ENCODE measurements around the gene SLC17A5. TPM values are rescaled to one million over a fixed set of nuclear protein-coding genes. Genes with fewer than 3 reads are reported as not detected.

Gene SLC17A5
- total and polyA plus RNA-seq, 8 donors: 2.4 to 11.0 (median 5.4) TPM

DNA sequence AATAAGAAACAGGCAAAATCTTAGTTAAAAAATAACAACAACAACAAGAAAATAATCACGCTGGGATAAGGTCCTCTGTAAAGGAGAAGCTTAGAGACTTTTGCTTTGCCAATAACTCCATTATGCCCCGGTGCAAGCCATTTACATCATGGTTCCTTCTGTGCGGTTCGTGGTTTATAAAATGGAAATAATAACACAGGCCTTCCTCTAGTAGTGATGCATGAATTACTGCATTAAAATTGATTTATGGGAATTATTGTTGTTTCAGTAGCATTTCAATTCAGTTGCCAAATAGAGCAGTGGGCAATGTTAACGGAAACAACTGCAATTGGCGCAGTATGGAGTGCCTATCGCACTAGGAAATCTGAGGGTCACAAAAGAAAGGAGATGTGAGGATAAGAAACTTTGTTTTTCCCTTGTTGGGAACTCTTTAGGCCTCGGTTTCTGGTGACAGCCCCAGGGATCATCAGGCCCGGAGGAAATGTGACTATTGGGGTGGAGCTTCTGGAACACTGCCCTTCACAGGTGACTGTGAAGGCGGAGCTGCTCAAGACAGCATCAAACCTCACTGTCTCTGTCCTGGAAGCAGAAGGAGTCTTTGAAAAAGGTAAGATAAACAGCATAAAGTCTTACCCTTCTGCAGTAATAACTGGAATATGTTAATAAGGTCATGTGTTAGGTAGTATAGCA is 43.3 kb upstream of the SLC17A5 start:
- ATAC-seq: no peak
- FAIRE-seq: no peak
- no peak overlapping the region for H3K4me3 ChIP-seq
- DNase-seq: no peak
- TF ChIP-seq, protein P1, sequence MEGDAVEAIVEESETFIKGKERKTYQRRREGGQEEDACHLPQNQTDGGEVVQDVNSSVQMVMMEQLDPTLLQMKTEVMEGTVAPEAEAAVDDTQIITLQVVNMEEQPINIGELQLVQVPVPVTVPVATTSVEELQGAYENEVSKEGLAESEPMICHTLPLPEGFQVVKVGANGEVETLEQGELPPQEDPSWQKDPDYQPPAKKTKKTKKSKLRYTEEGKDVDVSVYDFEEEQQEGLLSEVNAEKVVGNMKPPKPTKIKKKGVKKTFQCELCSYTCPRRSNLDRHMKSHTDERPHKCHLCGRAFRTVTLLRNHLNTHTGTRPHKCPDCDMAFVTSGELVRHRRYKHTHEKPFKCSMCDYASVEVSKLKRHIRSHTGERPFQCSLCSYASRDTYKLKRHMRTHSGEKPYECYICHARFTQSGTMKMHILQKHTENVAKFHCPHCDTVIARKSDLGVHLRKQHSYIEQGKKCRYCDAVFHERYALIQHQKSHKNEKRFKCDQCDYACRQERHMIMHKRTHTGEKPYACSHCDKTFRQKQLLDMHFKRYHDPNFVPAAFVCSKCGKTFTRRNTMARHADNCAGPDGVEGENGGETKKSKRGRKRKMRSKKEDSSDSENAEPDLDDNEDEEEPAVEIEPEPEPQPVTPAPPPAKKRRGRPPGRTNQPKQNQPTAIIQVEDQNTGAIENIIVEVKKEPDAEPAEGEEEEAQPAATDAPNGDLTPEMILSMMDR (IDR thresholded peaks at IDR 0.05): no peak
- WGBS, 2 donors: 85 to 88% methylated on average over 10 of the region's 10 CpGs
- H3K27ac ChIP-seq: no peak overlapping the region
- no peaks in the 10 kb centered on the region for H3K4me1 ChIP-seq
- peaks cover 0 to 22% (median 0%) of the 10 kb centered on the region in 4 donors for H3K27me3 ChIP-seq
- H3K36me3 ChIP-seq: no peaks in the 10 kb centered on the region
- H3K9me3 ChIP-seq: no peaks in the 10 kb centered on the region
- intact Hi-C loops (cut with DNase I): no loop called here

DNA sequence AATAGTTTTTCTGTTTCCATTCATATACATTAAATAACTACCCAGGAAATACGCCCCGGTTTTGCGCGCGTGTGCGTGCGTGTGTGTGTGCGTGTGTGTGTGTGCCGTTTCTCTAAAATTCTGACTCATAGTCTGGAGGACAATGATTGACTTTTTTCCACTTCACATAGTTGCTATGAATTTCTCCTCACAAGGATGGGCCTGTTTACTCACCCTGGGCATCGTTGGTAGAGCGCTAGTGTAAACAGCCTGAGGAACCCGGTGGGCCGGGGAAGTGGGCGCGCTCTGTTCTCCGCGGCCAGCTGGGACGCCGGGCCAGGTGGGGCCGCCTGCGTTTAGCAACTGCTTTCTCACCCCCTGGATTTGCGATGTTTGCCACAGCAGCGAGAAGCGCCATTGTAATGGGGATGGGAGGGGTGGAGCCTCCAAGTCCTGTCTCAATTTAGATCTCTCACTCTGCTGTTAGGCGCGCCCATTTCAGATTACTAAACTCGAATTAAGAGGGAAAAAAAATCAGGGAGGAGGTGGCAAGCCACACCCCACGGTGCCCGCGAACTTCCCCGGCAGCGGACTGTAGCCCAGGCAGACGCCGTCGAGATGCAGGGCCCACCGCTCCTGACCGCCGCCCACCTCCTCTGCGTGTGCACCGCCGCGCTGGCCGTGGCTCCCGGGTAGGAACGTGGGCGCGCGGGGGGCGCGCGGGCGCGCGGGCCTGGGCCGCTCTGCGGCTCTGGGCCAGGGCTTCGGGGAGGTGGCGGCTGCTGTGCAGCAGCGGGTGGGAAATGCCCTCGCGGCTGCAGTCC is 42.0 kb upstream of the SLC17A5 start, which contains the start of gene CD109:
CD109 (plus strand) TSS at position 585 of the 803 bp plus-strand sequence; CDS start at position 598, 13 bp downstream.
- peak in 4 of 6 donors; percentile 11 to 65 (median 39) for DNase-seq
- FAIRE-seq: no peak
- H3K4me3 ChIP-seq: peak within 1 kb of the TSS; percentile 12 to 57 (median 28)
- H3K36me3 ChIP-seq: no peaks in the 10 kb centered on the region
- H3K27me3 ChIP-seq: peaks cover 0 to 22% (median 0%) of the 10 kb centered on the region in 4 donors
- TF ChIP-seq, protein P1 (IDR thresholded peaks at IDR 0.05): no peak
- peak within 1 kb of the TSS in 1 of 4 donors; percentile 42 for H3K27ac ChIP-seq
- H3K4me1 ChIP-seq: no peaks in the 10 kb centered on the region
- ATAC-seq: peak; percentile 35 to 76 (median 71)
- 8 to 9% methylated on average over 53 to 61 of the region's 61 CpGs for WGBS, 2 donors
- no peaks in the 10 kb centered on the region for H3K9me3 ChIP-seq
- intact Hi-C loops (cut with DNase I): no loop called here

DNA sequence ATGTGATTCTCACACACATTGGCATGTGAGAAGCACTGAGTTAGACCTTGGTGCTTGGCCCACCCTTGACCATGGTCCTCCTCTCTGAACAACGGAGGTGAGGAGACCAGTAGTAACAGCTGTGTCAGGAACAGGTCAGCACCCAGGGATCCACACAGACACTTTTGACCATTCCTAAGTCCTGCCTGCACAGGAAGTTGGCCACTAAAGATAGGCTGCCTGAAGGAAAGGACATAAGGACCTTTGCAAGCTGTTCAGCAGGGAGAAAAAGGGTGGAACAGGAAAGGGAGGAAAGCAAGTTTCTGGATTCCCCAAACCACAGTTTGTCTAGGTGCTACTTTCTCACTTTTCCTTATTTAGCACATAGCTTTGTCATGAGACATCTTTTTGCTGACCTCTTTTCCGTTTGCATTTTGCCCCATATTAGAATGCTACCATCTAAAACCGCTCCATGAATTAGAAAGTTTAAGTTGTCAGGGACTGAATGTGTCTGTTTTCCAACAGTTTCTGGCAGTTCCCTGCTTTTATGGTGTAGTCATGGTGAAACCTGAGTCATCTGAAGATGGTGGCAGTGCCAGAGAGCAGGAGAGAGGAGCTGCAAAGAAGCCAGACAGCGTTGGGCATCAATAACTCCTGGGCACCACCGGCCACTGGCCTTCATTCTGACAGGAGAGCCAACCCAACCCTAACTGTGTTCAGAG is 41.1 kb upstream of the SLC17A5 start:
- H3K27ac ChIP-seq: no peak overlapping the region
- H3K36me3 ChIP-seq: no peaks in the 10 kb centered on the region
- peaks cover 0 to 22% (median 0%) of the 10 kb centered on the region in 4 donors for H3K27me3 ChIP-seq
- TF ChIP-seq, protein P1 (IDR thresholded peaks at IDR 0.05): no peak
- DNase-seq (no peak), ATAC-seq (peak in 1 of 4 donors; percentile 38), FAIRE-seq (no peak)
- no peaks in the 10 kb centered on the region for H3K9me3 ChIP-seq
- no peak overlapping the region for H3K4me3 ChIP-seq
- intact Hi-C loops (cut with DNase I): no loop called here
- no peaks in the 10 kb centered on the region for H3K4me1 ChIP-seq
- 63 to 68% methylated on average over 5 of the region's 5 CpGs for WGBS, 2 donors

DNA sequence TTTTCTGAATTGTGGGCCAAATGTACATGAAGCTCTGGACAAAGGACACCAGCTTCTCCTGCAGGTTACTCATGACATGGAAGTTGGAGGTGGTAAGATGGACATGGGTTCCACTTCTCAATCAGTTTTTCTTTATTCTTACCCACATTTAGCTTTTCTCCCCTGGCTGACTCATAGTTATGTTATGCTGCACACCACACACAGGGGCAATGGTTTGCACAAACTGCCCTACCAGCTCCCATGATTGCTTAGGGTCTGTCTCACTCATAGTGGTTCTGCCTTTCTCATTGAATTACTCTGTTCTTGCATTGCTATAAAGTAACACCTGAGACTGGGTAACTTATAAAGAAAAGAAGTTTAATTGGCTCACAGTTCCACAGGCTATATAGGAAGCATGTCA is 37.7 kb upstream of the SLC17A5 start:
- DNase-seq (no peak), FAIRE-seq (no peak), ATAC-seq (no peak)
- no peak overlapping the region for H3K4me3 ChIP-seq
- TF ChIP-seq, protein P1 (IDR thresholded peaks at IDR 0.05): no peak
- H3K4me1 ChIP-seq: no peaks in the 10 kb centered on the region
- H3K27ac ChIP-seq: no peak overlapping the region
- H3K27me3 ChIP-seq: no peaks in the 10 kb centered on the region
- H3K36me3 ChIP-seq: no peaks in the 10 kb centered on the region
- intact Hi-C loops (cut with DNase I): no loop called here
- H3K9me3 ChIP-seq: no peaks in the 10 kb centered on the region
